ENCODE measurements around the gene UBE2J2. TPM values are rescaled to one million over a fixed set of nuclear protein-coding genes. Genes with fewer than 3 reads are reported as not detected.

Gene UBE2J2
- total RNA-seq, 1 experiment from 2014 or later: 62.1 TPM

- intact Hi-C loops (cut with micrococcal nuclease): no loop called here
- DNase-seq (ENCODE audit: unreplicated experiment): no peak
- BruUV-seq (replicated peaks): TSS peak; percentile 55
- TF ChIP-seq CTCF (IDR thresholded peaks at IDR 0.05; ENCODE audit: unreplicated experiment): no peak
- no peaks in the 10 kb centered on the region for H3K27me3 Mint-ChIP-seq (ENCODE audit: insufficient read depth, unreplicated experiment)
- H3K4me3 Mint-ChIP-seq (ENCODE audit: unreplicated experiment): no peak overlapping the region
- H3K27ac Mint-ChIP-seq (ENCODE audit: low read depth, unreplicated experiment): no peak overlapping the region
- no peaks in the 10 kb centered on the region for H3K9me3 Mint-ChIP-seq (ENCODE audit: unreplicated experiment)
- POLR2A ChIA-PET: interaction anchor here (0.6 to 1.9 kb wide), 4 partner anchors 11 to 580 kb away, joined by 3 to 5 read pairs (median 3); no protein-coding TSS in a partner anchor
- H3K4me1 Mint-ChIP-seq (ENCODE audit: insufficient read depth, unreplicated experiment): peaks cover 4% of the 10 kb centered on the region
- CTCF ChIA-PET: no interaction called here
- H3K36me3 Mint-ChIP-seq (ENCODE audit: insufficient read depth, unreplicated experiment): peaks cover 62% of the 10 kb centered on the region
These were observed 37.8 kb upstream of the UBE2J2 start for GRCh38 chr1:1311107-1312104.

- Mint-ChIP-seq H3K4me1 (ENCODE audit: insufficient read depth, unreplicated experiment) (peaks cover 12% of the 10 kb centered on the region), H3K36me3 (ENCODE audit: insufficient read depth, unreplicated experiment) (peaks cover 54% of the 10 kb centered on the region), H3K27me3 (ENCODE audit: insufficient read depth, unreplicated experiment) (no peaks in the 10 kb centered on the region), H3K4me3 (ENCODE audit: unreplicated experiment) (peak overlapping the region; percentile 81), H3K27ac (ENCODE audit: low read depth, unreplicated experiment) (no peak overlapping the region), H3K9me3 (ENCODE audit: unreplicated experiment) (no peaks in the 10 kb centered on the region)
- DNase-seq (ENCODE audit: unreplicated experiment): no peak
- no peak for TF ChIP-seq CTCF (IDR thresholded peaks at IDR 0.05; ENCODE audit: unreplicated experiment)
- no TSS peak for BruUV-seq (replicated peaks)
- CTCF ChIA-PET: interaction anchor here (0.8 to 1.2 kb wide), 2 partner anchors 19 to 63 kb away, joined by 3 to 4 read pairs; no protein-coding TSS in a partner anchor
- POLR2A ChIA-PET: interaction anchor here (0.6 to 1.9 kb wide), 3 partner anchors 15 to 581 kb away, joined by 3 to 5 read pairs (median 3); no protein-coding TSS in a partner anchor
- intact Hi-C loops (cut with micrococcal nuclease): no loop called here
These were observed 36.9 kb upstream of the UBE2J2 start for GRCh38 chr1:1310476-1311053.

- no peaks in the 10 kb centered on the region for H3K9me3 Mint-ChIP-seq (ENCODE audit: unreplicated experiment)
- intact Hi-C loops (cut with micrococcal nuclease): no loop called here
- peak overlapping the region; percentile 81 for H3K4me3 Mint-ChIP-seq (ENCODE audit: unreplicated experiment)
- ChIA-PET CTCF (interaction anchor here (0.8 to 1.2 kb wide), 3 partner anchors 18 to 195 kb away, joined by 3 to 4 read pairs (median 4); no protein-coding TSS in a partner anchor), POLR2A (interaction anchor here (0.9 to 1.4 kb wide), 7 partner anchors 8 to 65 kb away, joined by 3 to 12 read pairs (median 5); partner anchors contain the start of genes AURKAIP1 and UBE2J2)
- no peak overlapping the region for H3K27ac Mint-ChIP-seq (ENCODE audit: low read depth, unreplicated experiment)
- H3K27me3 Mint-ChIP-seq (ENCODE audit: insufficient read depth, unreplicated experiment): no peaks in the 10 kb centered on the region
- H3K4me1 Mint-ChIP-seq (ENCODE audit: insufficient read depth, unreplicated experiment): peaks cover 12% of the 10 kb centered on the region
- DNase-seq (ENCODE audit: unreplicated experiment): no peak
- peaks cover 49% of the 10 kb centered on the region for H3K36me3 Mint-ChIP-seq (ENCODE audit: insufficient read depth, unreplicated experiment)
- no TSS peak for BruUV-seq (replicated peaks)
- TF ChIP-seq CTCF (IDR thresholded peaks at IDR 0.05; ENCODE audit: unreplicated experiment): no peak
These were observed 36.4 kb upstream of the UBE2J2 start for GRCh38 chr1:1310109-1310385.

Data from MCF 10A (cell line).